Chondrocyte (in vitro differentiated cells): Measurements from ENCODE around the gene AMPH. TPM values are rescaled to one million over a fixed set of nuclear protein-coding genes. Genes with fewer than 3 reads are reported as not detected.

Source experiments
- DNase-seq: peaks from one replicate; pipeline ENCODE4 v3.0.0; 2021; ENCODE audit warnings: mixed read lengths, low spot score
- H3K27ac Mint-ChIP-seq: one replicate; pipeline ENCODE4 v1.8.0; 2021; ENCODE audit warnings: mild to moderate bottlenecking, moderate library complexity, mixed read lengths; ENCODE audit not compliant: unreplicated experiment
- H3K27me3 Mint-ChIP-seq: 2 replicates; pipeline ENCODE4 v1.8.0; 2021; ENCODE audit warnings: low read depth, mixed read lengths
- H3K36me3 Mint-ChIP-seq: 2 replicates; pipeline ENCODE4 v1.8.0; 2021; ENCODE audit warnings: low read depth, mixed read lengths
- H3K4me1 Mint-ChIP-seq: 2 replicates; pipeline ENCODE4 v1.8.0; 2021; ENCODE audit warnings: low read depth, mild to moderate bottlenecking, mixed read lengths
- H3K4me3 Mint-ChIP-seq: one replicate; pipeline ENCODE4 v1.8.0; 2021; ENCODE audit warnings: mild to moderate bottlenecking, moderate library complexity, mixed read lengths; ENCODE audit not compliant: unreplicated experiment
- H3K9me3 Mint-ChIP-seq: 2 replicates; pipeline ENCODE4 v1.8.0; 2021; ENCODE audit warnings: low read depth, mixed read lengths
- CTCF ChIP-seq: fragments of 200-600 bp; sonication (generic); IDR thresholded peaks from 2 replicates; pipeline ENCODE4 v1.5.0; 2021; ENCODE audit warnings: antibody characterized with exemption, mild to moderate bottlenecking, moderate library complexity
- total RNA-seq: library from RNA; stranded (reverse); gene quantifications from 3 replicates; pipeline ENCODE4 v1.2.1, GENCODE V29; 2021

Gene AMPH
- total RNA-seq, 1 donor from 2014 or later: 2.3 TPM

- no peak for DNase-seq
- no peak for TF ChIP-seq CTCF
- no peak overlapping the region for H3K27ac Mint-ChIP-seq
- peaks cover 6% of the 10 kb centered on the region for H3K36me3 Mint-ChIP-seq
- H3K27me3 Mint-ChIP-seq: no peaks in the 10 kb centered on the region
- peaks cover 20% of the 10 kb centered on the region for H3K9me3 Mint-ChIP-seq
- H3K4me3 Mint-ChIP-seq: no peak overlapping the region
- peaks cover 19% of the 10 kb centered on the region for H3K4me1 Mint-ChIP-seq
Measured at GRCh38 chr7:38461887-38462286, 169.3 kb downstream of the AMPH start.

GRCh38 chr7:38453826-38454225 is 177.3 kb downstream of the AMPH start:
- H3K27me3 Mint-ChIP-seq: no peaks in the 10 kb centered on the region
- peaks cover 4% of the 10 kb centered on the region for H3K9me3 Mint-ChIP-seq
- H3K27ac Mint-ChIP-seq: no peak overlapping the region
- no peak for DNase-seq
- no peaks in the 10 kb centered on the region for H3K36me3 Mint-ChIP-seq
- no peak overlapping the region for H3K4me3 Mint-ChIP-seq
- TF ChIP-seq CTCF: no peak
- H3K4me1 Mint-ChIP-seq: peaks cover 13% of the 10 kb centered on the region

- Mint-ChIP-seq H3K27ac (no peak overlapping the region), H3K9me3 (peaks cover 3% of the 10 kb centered on the region), H3K4me3 (no peak overlapping the region), H3K27me3 (no peaks in the 10 kb centered on the region), H3K36me3 (no peaks in the 10 kb centered on the region), H3K4me1 (peaks cover 13% of the 10 kb centered on the region)
- no peak for DNase-seq
- no peak for TF ChIP-seq CTCF
Measured at GRCh38 chr7:38453168-38453567, 178.0 kb downstream of the AMPH start.

- Mint-ChIP-seq H3K9me3 (peaks cover 3% of the 10 kb centered on the region), H3K4me1 (peaks cover 17% of the 10 kb centered on the region), H3K27ac (no peak overlapping the region), H3K36me3 (no peaks in the 10 kb centered on the region), H3K4me3 (no peak overlapping the region), H3K27me3 (no peaks in the 10 kb centered on the region)
- no peak for TF ChIP-seq CTCF
- no peak for DNase-seq
Measured at GRCh38 chr7:38452681-38453108, 178.5 kb downstream of the AMPH start.

GRCh38 chr7:38451840-38452239 is 179.3 kb downstream of the AMPH start:
- Mint-ChIP-seq H3K27me3 (no peaks in the 10 kb centered on the region), H3K4me3 (no peak overlapping the region), H3K36me3 (no peaks in the 10 kb centered on the region), H3K9me3 (peaks cover under 1% of the 10 kb centered on the region), H3K4me1 (peaks cover 18% of the 10 kb centered on the region), H3K27ac (no peak overlapping the region)
- no peak for DNase-seq
- TF ChIP-seq CTCF: peak; percentile 73
